Ovary (tissue), 3 donors: ENCODE results near the gene ERH.

Experiments used
- CTCF ChIP-seq, 3 donors: fragments of 450-650 bp in 2 of 3; fragments of 200-600 bp in 1 of 3; IDR thresholded peaks; one replicate each; pipeline versions ENCODE4 v1.5.1 to v1.8.0; 2016 to 2022; ENCODE audit warnings: antibody characterized with exemption in 3 of 3, mild to moderate bottlenecking in 1 of 3
- EP300 ChIP-seq: sonication (generic); formaldehyde crosslinking; IDR thresholded peaks from one replicate; pipeline ENCODE4 v1.6.1; 2017; ENCODE audit warnings: antibody characterized with exemption
- POLR2A ChIP-seq: fragments of 450-650 bp; IDR thresholded peaks from one replicate; pipeline ENCODE4 v1.6.1; 2017; ENCODE audit warnings: antibody characterized with exemption, mild to moderate bottlenecking, moderate library complexity
- donor health status: DM: no; HTN: no; CAD: no.

DNA sequence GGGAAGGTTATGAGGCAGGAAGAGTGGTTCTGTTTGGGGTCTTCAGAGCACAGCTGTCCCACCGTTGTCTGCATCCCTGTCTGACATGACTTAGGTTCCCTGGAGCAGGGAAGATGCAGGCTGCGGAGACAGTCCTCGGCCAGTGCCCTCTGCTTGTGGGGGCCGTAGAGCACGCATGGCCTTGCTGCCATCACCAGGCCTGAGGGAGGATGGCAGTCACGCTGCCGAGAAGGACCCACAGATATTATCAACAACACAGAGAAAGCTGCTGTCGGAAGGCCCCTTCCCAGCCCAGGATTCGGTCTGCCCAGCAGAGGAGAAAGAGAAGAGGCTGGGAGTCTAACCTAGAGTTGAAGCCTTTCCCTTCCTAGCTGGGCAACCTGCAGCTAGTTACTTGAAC lies 35.0 kb downstream of the ERH start:
- TF ChIP-seq POLR2A (no peak), CTCF (IDR thresholded peaks at IDR 0.05) (peak in 2 of 3 donors; percentile 16 to 28), EP300 (no peak)
